K562 (cell line): Measurements from ENCODE around the gene RPL3. TPM values are rescaled to one million over a fixed set of nuclear protein-coding genes. Genes with fewer than 3 reads are reported as not detected.

Source experiments
- E2F1 ChIP-seq: sonication (generic); formaldehyde crosslinking; IDR thresholded peaks from 2 replicates; pipeline ENCODE4 v1.8.1; 2023; ENCODE audit warnings: mild to moderate bottlenecking, missing genetic modification reagents, moderate library complexity
- FOSL1 ChIP-seq: fragments of 200-800 bp; sonication (Bioruptor generic); conservative IDR thresholded peaks from 2 replicates; pipeline ENCODE4 v1.6.1; 2016; ENCODE audit warnings: missing genetic modification characterization, missing compliant biosample characterization
- HMG20B ChIP-seq: fragments of 250-450 bp; sonication (Bioruptor Pico); IDR thresholded peaks from 2 replicates; pipeline ENCODE4 v1.5.0; 2021; ENCODE audit warnings: mild to moderate bottlenecking
- SMAD1 ChIP-seq: fragments of 150-350 bp; IDR thresholded peaks from 2 replicates; pipeline ENCODE4 v1.6.1; 2014; ENCODE audit warnings: low read length, low read depth; ENCODE audit not compliant: partially characterized antibody
- SNIP1 ChIP-seq: fragments of 450-650 bp; IDR thresholded peaks from 2 replicates; pipeline ENCODE4 v1.7.1; 2017; ENCODE audit warnings: low read depth, mild to moderate bottlenecking
- STAT5A ChIP-seq: IDR thresholded peaks from 2 replicates; pipeline ENCODE4 v1.6.1; 2012; ENCODE audit warnings: low read length, inconsistent platforms, borderline replicate concordance
- TAF1 ChIP-seq: IDR thresholded peaks from 2 replicates; pipeline ENCODE4 v1.6.1; 2011; ENCODE audit warnings: mild to moderate bottlenecking, low read length, moderate library complexity; ENCODE audit not compliant: insufficient read depth, control insufficient read depth, severe bottlenecking; ENCODE audit errors: extremely low read depth
- TFE3 ChIP-seq: fragments of 450-650 bp; formaldehyde crosslinking; IDR thresholded peaks from 2 replicates; pipeline ENCODE4 v1.4.0; 2020; ENCODE audit warnings: mild to moderate bottlenecking, mixed read lengths
- TRIM25 ChIP-seq: fragments of 450-650 bp; IDR thresholded peaks from 2 replicates; pipeline ENCODE4 v1.7.0; 2016; ENCODE audit warnings: borderline replicate concordance
- UBTF ChIP-seq, 2 experiments: IDR thresholded peaks; 2 replicates each; pipeline ENCODE4 v1.6.1; 2012; ENCODE audit warnings: improper control_type of control experiment in 2 of 2, low read depth in 2 of 2, low read length in 2 of 2, borderline replicate concordance in 1 of 2
- XRCC5 ChIP-seq: fragments of 200-400 bp; formaldehyde crosslinking; IDR thresholded peaks from 2 replicates; pipeline ENCODE4 v1.6.1; 2017; ENCODE audit warnings: low read depth, mild to moderate bottlenecking, low read length
- ZNF239 ChIP-seq: fragments of 250-450 bp; sonication (Bioruptor Pico); IDR thresholded peaks from 2 replicates; pipeline ENCODE4 v1.4.0; 2020; ENCODE audit warnings: mild to moderate bottlenecking
- ZNF408 ChIP-seq: fragments of 250-450 bp; sonication (Bioruptor Pico); IDR thresholded peaks from 2 replicates; pipeline ENCODE4 v1.4.0; 2020; ENCODE audit warnings: low read depth, mild to moderate bottlenecking, moderate library complexity
- ZNF589 ChIP-seq: fragments of 200-800 bp; sonication (Bioruptor generic); IDR thresholded peaks from 2 replicates; pipeline ENCODE4 v1.6.1; 2016; ENCODE audit warnings: low read depth, missing genetic modification characterization, missing compliant biosample characterization
- polyA plus RNA-seq, 8 experiments: library from polyadenylated mRNA; depleted of rRNA in 4 of 8; stranded (reverse) in 5 of 8; unstranded in 3 of 8; fragments of >200 nt; fragmentation: Nextera tagmentation in 2 of 8; fragmentation: Illumina TruSeq in 1 of 8; extraction: Ambion mirVana in 2 of 8; extraction: Trizol in 1 of 8; gene quantifications; 2 replicates each; pipeline versions ENCODE4 v1.2.1 to v1.2.3, GENCODE V29; 2011 to 2014; ENCODE audit warnings: inconsistent platforms in 1 of 8, missing spikeins in 1 of 8
- total RNA-seq, 7 experiments: library from RNA; depleted of rRNA in 6 of 7; stranded (reverse); fragments of >200 nt in 6 of 7; fragmentation: Illumina TruSeq in 2 of 7; extraction: Trizol in 2 of 7; gene quantifications; 2 replicates each; pipeline versions ENCODE4 v1.2.1 to v1.2.3, GENCODE V29; 2011 to 2021; ENCODE audit warnings: low replicate concordance in 1 of 7
- TF ChIP-seq, protein P1 (sequence below): fragments of 450-650 bp; IDR thresholded peaks from 2 replicates; pipeline ENCODE4 v1.6.1; 2018; ENCODE audit warnings: mild to moderate bottlenecking, low read depth; ENCODE audit not compliant: partially characterized antibody
- TF ChIP-seq, protein P2 (sequence below): sonication (generic); formaldehyde crosslinking; IDR thresholded peaks from 2 replicates; pipeline ENCODE4 v1.8.1; 2022; ENCODE audit warnings: missing genetic modification reagents

Gene RPL3
- total and polyA plus RNA-seq, 9 of the 15 experiments (the other 6 are each of a cell fraction or from before 2014, with no cell fraction given) = 1,624 to 4,066 (median 2,565) TPM

- TF ChIP-seq SMAD1 (peak; percentile 95), E2F1 (CRISPR knock-in tag) (peak; percentile 59; the same call in 1 of the 2 replicates), ZNF408 (no peak), HMG20B (CRISPR knock-in tag) (no peak), FOSL1 (tag) (peak; percentile 42), ZNF589 (CRISPR knock-in tag) (0 out of 2 replicates have a peak, but pooled peaks have one; percentile 13), STAT5A (no peak), SNIP1 (no peak), TRIM25 (0 out of 2 replicates have a peak, but pooled peaks have one; percentile 17), XRCC5 (0 out of 2 replicates have a peak, but pooled peaks have one; percentile 65), TFE3 (CRISPR knock-in tag) (no peak), ZNF239 (CRISPR knock-in tag) (no peak), TAF1 (peak; percentile 97), UBTF (IDR thresholded peaks at IDR 0.05; ENCODE audit: borderline replicate concordance in 1 of 2, low read depth in 2 of 2, low read length in 2 of 2) (no peak)
- TF ChIP-seq, protein P1, sequence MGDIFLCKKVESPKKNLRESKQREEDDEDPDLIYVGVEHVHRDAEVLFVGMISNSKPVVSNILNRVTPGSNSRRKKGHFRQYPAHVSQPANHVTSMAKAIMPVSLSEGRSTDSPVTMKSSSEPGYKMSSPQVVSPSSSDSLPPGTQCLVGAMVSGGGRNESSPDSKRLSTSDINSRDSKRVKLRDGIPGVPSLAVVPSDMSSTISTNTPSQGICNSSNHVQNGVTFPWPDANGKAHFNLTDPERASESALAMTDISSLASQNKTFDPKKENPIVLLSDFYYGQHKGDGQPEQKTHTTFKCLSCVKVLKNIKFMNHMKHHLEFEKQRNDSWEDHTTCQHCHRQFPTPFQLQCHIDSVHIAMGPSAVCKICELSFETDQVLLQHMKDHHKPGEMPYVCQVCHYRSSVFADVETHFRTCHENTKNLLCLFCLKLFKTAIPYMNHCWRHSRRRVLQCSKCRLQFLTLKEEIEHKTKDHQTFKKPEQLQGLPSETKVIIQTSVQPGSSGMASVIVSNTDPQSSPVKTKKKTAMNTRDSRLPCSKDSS = no peak
- TF ChIP-seq, protein P2, sequence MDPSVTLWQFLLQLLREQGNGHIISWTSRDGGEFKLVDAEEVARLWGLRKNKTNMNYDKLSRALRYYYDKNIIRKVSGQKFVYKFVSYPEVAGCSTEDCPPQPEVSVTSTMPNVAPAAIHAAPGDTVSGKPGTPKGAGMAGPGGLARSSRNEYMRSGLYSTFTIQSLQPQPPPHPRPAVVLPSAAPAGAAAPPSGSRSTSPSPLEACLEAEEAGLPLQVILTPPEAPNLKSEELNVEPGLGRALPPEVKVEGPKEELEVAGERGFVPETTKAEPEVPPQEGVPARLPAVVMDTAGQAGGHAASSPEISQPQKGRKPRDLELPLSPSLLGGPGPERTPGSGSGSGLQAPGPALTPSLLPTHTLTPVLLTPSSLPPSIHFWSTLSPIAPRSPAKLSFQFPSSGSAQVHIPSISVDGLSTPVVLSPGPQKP (CRISPR knock-in tag) = no peak
Measured at GRCh38 chr22:39319284-39320022, at the start of gene RPL3 (continued).
